ENCODE results near the gene SEMA4D.

DNA sequence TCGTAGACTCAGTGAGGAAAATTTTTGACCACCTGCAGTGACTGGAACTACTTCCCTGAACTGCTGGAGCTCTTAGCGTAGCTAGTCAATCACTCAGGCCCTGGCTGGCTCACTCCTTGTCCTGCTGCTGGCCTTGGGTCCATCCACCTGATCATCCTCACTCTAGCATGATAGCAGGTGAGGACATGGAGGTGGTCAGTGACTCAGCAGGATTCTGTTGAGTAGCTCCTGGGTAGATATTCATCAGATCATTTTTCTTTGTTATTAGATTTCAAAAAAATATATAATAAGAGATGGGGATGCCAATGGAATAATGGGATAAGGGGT is 25.0 kb upstream of the SEMA4D start:
- TF ChIP-seq CTCF (IDR thresholded peaks at IDR 0.05) = no peak
- no peak for TF ChIP-seq POLR2A (IDR thresholded peaks at IDR 0.05)
